Gastrocnemius medialis (tissue), 4 donors: ENCODE data around the gene FBXO24.

Experiments used
- CTCF ChIP-seq, 5 experiments: fragments of 450-650 bp in 3 of 5; fragments of 200-600 bp in 2 of 5; sonication (generic) in 2 of 5; IDR thresholded peaks in 4 of 5; conservative IDR thresholded peaks in 1 of 5; 1 replicate in 4 of 5; 2 replicates in 1 of 5; pipeline ENCODE4 v1.5.1; 2016 to 2019; ENCODE audit warnings: antibody characterized with exemption in 5 of 5, mild to moderate bottlenecking in 3 of 5, moderate library complexity in 3 of 5
- POLR2A ChIP-seq, 2 donors: fragments of 450-650 bp; IDR thresholded peaks; one replicate each; pipeline ENCODE4 v1.6.1; 2017; ENCODE audit warnings: antibody characterized with exemption in 2 of 2, mild to moderate bottlenecking in 2 of 2, moderate library complexity in 2 of 2

GRCh38 chr7:100553032-100553431 lies 33.1 kb upstream of the FBXO24 start:
- TF ChIP-seq POLR2A (IDR thresholded peaks at IDR 0.05): no peak
- no peak for TF ChIP-seq CTCF (IDR thresholded peaks at IDR 0.05 in 4 of 5, conservative IDR thresholded peaks at IDR 0.05 in 1 of 5)
